IMR-90 (cell line): ENCODE data around the gene DOLPP1. TPM values are rescaled to one million over a fixed set of nuclear protein-coding genes. Genes with fewer than 3 reads are reported as not detected.

Source experiments
- ATAC-seq: fragments of 200-7000 bp; cut with Tn5 transposase; 2 replicates; pipeline ENCODE4 v1.9.1; 2020; ENCODE audit warnings: low read depth, mild to moderate bottlenecking, moderate library complexity
- BruUV-seq: library from RNA; stranded (reverse); fragments of 400-500 nt; replicated peaks from 2 replicates; lab custom pipeline; 2021; lab: Mats Ljungman, UMichigan
- CTCF ChIA-PET: fragments of 300-600 bp; formaldehyde crosslinking; extraction: SDS; loops from one replicate; lab custom pipeline; 2021; ENCODE audit warnings: antibody characterized with exemption; lab: Yijun Ruan, JAX
- POLR2A ChIA-PET: fragments of 300-600 bp; sonication (Branson Sonifier 250); formaldehyde crosslinking; loops from one replicate; lab custom pipeline; 2022; ENCODE audit warnings: antibody characterized with exemption; ENCODE audit not compliant: unreplicated experiment; lab: Charles Lee
- DNase-seq: peaks from one replicate; pipeline ENCODE4 v3.0.0; 2013
- H2AFZ ChIP-seq: replicated peaks from 2 replicates; pipeline ENCODE3; 2013; ENCODE audit warnings: low read length, mild to moderate bottlenecking; ENCODE audit not compliant: poor library complexity
- H2AK5ac ChIP-seq: 2 replicates; pipeline ENCODE4 v1.6.1; 2013; ENCODE audit warnings: low read depth, low read length, inconsistent platforms
- H2AK9ac ChIP-seq: replicated peaks from 2 replicates; pipeline ENCODE3; 2013; ENCODE audit warnings: mild to moderate bottlenecking, low read depth, low read length, moderate library complexity; ENCODE audit not compliant: poor library complexity
- H2BK120ac ChIP-seq: 2 replicates; pipeline ENCODE4 v1.6.1; 2013; ENCODE audit warnings: low read depth, low read length, inconsistent platforms
- H2BK15ac ChIP-seq: 3 replicates; pipeline ENCODE4 v1.6.1; 2013; ENCODE audit warnings: low read depth, low read length, inconsistent platforms
- H2BK20ac ChIP-seq: 2 replicates; pipeline ENCODE4 v1.6.1; 2013; ENCODE audit warnings: low read depth, mild to moderate bottlenecking, inconsistent platforms, low read length, moderate library complexity
- H2BK5ac ChIP-seq: 2 replicates; pipeline ENCODE4 v1.6.1; 2013; ENCODE audit warnings: mild to moderate bottlenecking, low read depth, low read length, inconsistent platforms; ENCODE audit not compliant: poor library complexity, severe bottlenecking
- H3K14ac ChIP-seq: replicated peaks from 2 replicates; pipeline ENCODE4 v1.6.1; 2013; ENCODE audit warnings: low read depth, low read length, inconsistent platforms
- H3K18ac ChIP-seq: 2 replicates; pipeline ENCODE4 v1.6.1; 2013; ENCODE audit warnings: low read depth, low read length, control low read depth
- H3K23ac ChIP-seq: 2 replicates; pipeline ENCODE4 v1.6.1; 2013; ENCODE audit warnings: low read depth, low read length, inconsistent platforms
- H3K27ac ChIP-seq: 2 replicates; pipeline ENCODE4 v1.5.1; 2013; ENCODE audit warnings: mild to moderate bottlenecking, control low read depth, low read length; ENCODE audit not compliant: insufficient read depth
- H3K27me3 ChIP-seq: 2 replicates; pipeline ENCODE4 v1.6.1; 2013; ENCODE audit warnings: low read length; ENCODE audit not compliant: control insufficient read depth, insufficient read depth
- H3K36me3 ChIP-seq: 2 replicates; pipeline ENCODE4 v1.6.1; 2013; ENCODE audit warnings: low read length, mixed read lengths; ENCODE audit not compliant: control insufficient read depth, insufficient read depth
- H3K4ac ChIP-seq: 2 replicates; pipeline ENCODE4 v1.6.1; 2013; ENCODE audit warnings: low read depth, low read length, inconsistent platforms
- H3K4me1 ChIP-seq: 2 replicates; pipeline ENCODE4 v1.6.1; 2013; ENCODE audit warnings: low read length, mixed read lengths; ENCODE audit not compliant: control insufficient read depth, insufficient read depth
- H3K4me2 ChIP-seq: 2 replicates; pipeline ENCODE4 v1.6.1; 2013; ENCODE audit warnings: low read depth, mild to moderate bottlenecking, control low read depth, low read length, moderate library complexity
- H3K4me3 ChIP-seq: 2 replicates; pipeline ENCODE4 v1.5.1; 2013; ENCODE audit warnings: low read depth, mild to moderate bottlenecking, control low read depth, low read length, moderate library complexity; ENCODE audit not compliant: insufficient read depth
- H3K56ac ChIP-seq: 2 replicates; pipeline ENCODE4 v1.6.1; 2013; ENCODE audit warnings: low read length, inconsistent platforms; ENCODE audit not compliant: insufficient read depth; ENCODE audit errors: extremely low read depth
- H3K79me1 ChIP-seq, 2 experiments: 2 replicates each; pipeline ENCODE4 v1.6.1; 2013; ENCODE audit warnings: low read length in 2 of 2, inconsistent platforms in 1 of 2, low read depth in 1 of 2
- H3K9ac ChIP-seq: 2 replicates; pipeline ENCODE4 v1.6.1; 2013; ENCODE audit warnings: low read depth, low read length, control low read depth
- H3K9me1 ChIP-seq: 2 replicates; pipeline ENCODE4 v1.6.1; 2013; ENCODE audit warnings: low read length, inconsistent platforms; ENCODE audit not compliant: insufficient read depth
- H3K9me3 ChIP-seq: 2 replicates; pipeline ENCODE4 v1.6.1; 2013; ENCODE audit warnings: low read length; ENCODE audit not compliant: control insufficient read depth, insufficient read depth
- H4K20me1 ChIP-seq: 2 replicates; pipeline ENCODE4 v1.6.1; 2013; ENCODE audit warnings: low read length, inconsistent platforms; ENCODE audit not compliant: insufficient read depth
- H4K5ac ChIP-seq: 2 replicates; pipeline ENCODE4 v1.6.1; 2013; ENCODE audit warnings: mild to moderate bottlenecking, low read depth, low read length, control low read depth
- H4K8ac ChIP-seq, 2 experiments: 2 replicates each; pipeline ENCODE4 v1.6.1; 2013; ENCODE audit warnings: low read depth in 2 of 2, low read length in 2 of 2, control low read depth in 1 of 2, inconsistent platforms in 1 of 2
- H4K91ac ChIP-seq: 2 replicates; pipeline ENCODE4 v1.6.1; 2013; ENCODE audit warnings: low read depth, low read length, inconsistent platforms; ENCODE audit not compliant: insufficient read depth
- BHLHE40 ChIP-seq: fragments of 150-350 bp; IDR thresholded peaks from 2 replicates; pipeline ENCODE4 v1.6.1; 2016; ENCODE audit warnings: mild to moderate bottlenecking, low read depth, low read length
- CEBPB ChIP-seq: IDR thresholded peaks from 2 replicates; pipeline ENCODE4 v1.6.1; 2012; ENCODE audit warnings: low read depth, low read length, improper control_type of control experiment
- CHD1 ChIP-seq: IDR thresholded peaks from 2 replicates; pipeline ENCODE4 v1.6.1; 2012; ENCODE audit warnings: low read depth, low read length, improper control_type of control experiment
- ELK1 ChIP-seq: fragments of 150-350 bp; IDR thresholded peaks from 2 replicates; pipeline ENCODE4 v1.6.1; 2016; ENCODE audit warnings: low read depth, mild to moderate bottlenecking, low read length, moderate library complexity, borderline replicate concordance
- FOS ChIP-seq: fragments of 150-350 bp; IDR thresholded peaks from 2 replicates; pipeline ENCODE4 v1.6.1; 2016; ENCODE audit warnings: low read depth, low read length
- MAFK ChIP-seq: IDR thresholded peaks from 2 replicates; pipeline ENCODE4 v1.6.1; 2012; ENCODE audit warnings: low read depth, low read length, improper control_type of control experiment
- MAZ ChIP-seq: IDR thresholded peaks from 2 replicates; pipeline ENCODE4 v1.6.1; 2012; ENCODE audit warnings: low read depth, mild to moderate bottlenecking, low read length, improper control_type of control experiment, moderate library complexity, borderline replicate concordance
- MXI1 ChIP-seq: IDR thresholded peaks from 2 replicates; pipeline ENCODE4 v1.6.1; 2012; ENCODE audit warnings: low read depth, mild to moderate bottlenecking, low read length, moderate library complexity, borderline replicate concordance
- NFE2L2 ChIP-seq: fragments of 150-350 bp; IDR thresholded peaks from 2 replicates; pipeline ENCODE4 v1.6.1; 2016; ENCODE audit warnings: low read depth, mild to moderate bottlenecking, low read length
- POLR2A ChIP-seq: IDR thresholded peaks from 2 replicates; pipeline ENCODE4 v1.6.1; 2012; ENCODE audit warnings: mild to moderate bottlenecking, low read depth, low read length
- RAD21 ChIP-seq: IDR thresholded peaks from 2 replicates; pipeline ENCODE4 v1.6.1; 2012; ENCODE audit warnings: low read length, improper control_type of control experiment
- RCOR1 ChIP-seq: IDR thresholded peaks from 2 replicates; pipeline ENCODE4 v1.6.1; 2012; ENCODE audit warnings: mild to moderate bottlenecking, low read length, improper control_type of control experiment; ENCODE audit not compliant: insufficient replicate concordance
- RFX5 ChIP-seq: IDR thresholded peaks from 2 replicates; pipeline ENCODE4 v1.8.0; 2012; ENCODE audit warnings: low read depth, mild to moderate bottlenecking, low read length, moderate library complexity
- SMC3 ChIP-seq: fragments of 150-350 bp; IDR thresholded peaks from 2 replicates; pipeline ENCODE4 v1.6.1; 2016; ENCODE audit warnings: low read depth, mild to moderate bottlenecking, antibody characterized with exemption, low read length, moderate library complexity
- WGBS, 2 experiments: methylation state at CpG; one replicate each; pipeline versions ENCODE4 v1.1.5 to v1.1.7; 2013; ENCODE audit warnings: missing lambda C conversion rate in 2 of 2; ENCODE audit not compliant: insufficient read length in 1 of 2; ENCODE audit errors: extremely low coverage in 2 of 2; 5-methylcytosine and 5-hydroxymethylcytosine counted together
- dilution Hi-C: fragments of 300-500 bp; cut with HindIII; formaldehyde crosslinking; loops from one replicate; pipeline ENCODE4 v1.14.3; 2018; ENCODE audit warnings: low sequenced_read_pairs; ENCODE audit not compliant: unreplicated experiment
- in situ Hi-C: fragments of 300-500 bp; cut with MboI; formaldehyde crosslinking; loops from 3 replicates; pipeline ENCODE4 v1.14.3; 2019; ENCODE audit warnings: low sequenced_read_pairs, inconsistent platforms, mixed read lengths
- intact Hi-C: fragments of 100-400 bp; cut with micrococcal nuclease; formaldehyde crosslinking; loops from 2 replicates; pipeline ENCODE4 v1.10.0; 2022
- polyA plus RNA-seq, 3 experiments: library from polyadenylated mRNA; depleted of rRNA; stranded (reverse); fragments of >200 nt; gene quantifications; 2 replicates each; pipeline ENCODE4 v1.2.3, GENCODE V29; 2012; ENCODE audit warnings: low replicate concordance in 1 of 3
- total RNA-seq: library from RNA; depleted of rRNA; stranded (reverse); fragments of >200 nt; gene quantifications from 2 replicates; pipeline ENCODE4 v1.2.3, GENCODE V29; 2012
- TF ChIP-seq, protein P1 (sequence below): fragments of 150-350 bp; IDR thresholded peaks from 2 replicates; pipeline ENCODE4 v1.6.1; 2017; ENCODE audit warnings: mild to moderate bottlenecking, antibody characterized with exemption, low read length, low read depth
- TF ChIP-seq, protein P2 (sequence below): conservative IDR thresholded peaks from 2 replicates; pipeline ENCODE4 v1.5.1; 2012; ENCODE audit warnings: mild to moderate bottlenecking, low read depth, low read length, improper control_type of control experiment

DOLPP1 gene
- total and polyA plus RNA-seq, 2 of the 4 experiments (the other 2 are of a cell fraction): 7.0 to 16.5 TPM

DNA sequence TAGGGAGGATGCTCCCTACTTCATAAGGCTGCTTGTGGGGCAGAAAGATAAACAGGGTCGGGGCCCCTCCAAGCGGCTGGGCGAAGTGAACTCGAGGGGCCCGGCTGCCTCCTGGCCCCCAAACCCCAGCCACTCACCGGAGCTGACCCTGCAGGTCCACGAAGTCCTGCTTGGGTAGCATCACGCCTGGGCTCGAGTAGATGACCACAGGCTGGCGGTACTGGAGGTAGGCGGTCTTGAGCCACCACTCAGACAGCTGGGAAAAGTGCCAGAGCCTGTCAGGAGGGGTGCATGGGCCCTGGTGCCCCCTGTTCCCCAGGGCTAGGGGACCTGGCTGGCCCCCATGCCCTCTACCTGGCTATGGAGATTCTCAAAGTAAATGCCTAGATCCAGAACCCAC is 23.1 kb downstream of the DOLPP1 start:
- H3K23ac ChIP-seq: no peak overlapping the region
- H2BK20ac ChIP-seq: no peak overlapping the region
- no peak overlapping the region for H4K91ac ChIP-seq
- H3K4ac ChIP-seq: no peak overlapping the region
- DNase-seq (no peak), ATAC-seq (no peak)
- no peak for TF ChIP-seq POLR2A
- TF ChIP-seq RAD21: no peak
- TF ChIP-seq RFX5: no peak
- TF ChIP-seq NFE2L2: no peak
- no peak for TF ChIP-seq RCOR1
- no peak for TF ChIP-seq MAZ
- no peak for TF ChIP-seq MXI1
- TF ChIP-seq, protein P1, sequence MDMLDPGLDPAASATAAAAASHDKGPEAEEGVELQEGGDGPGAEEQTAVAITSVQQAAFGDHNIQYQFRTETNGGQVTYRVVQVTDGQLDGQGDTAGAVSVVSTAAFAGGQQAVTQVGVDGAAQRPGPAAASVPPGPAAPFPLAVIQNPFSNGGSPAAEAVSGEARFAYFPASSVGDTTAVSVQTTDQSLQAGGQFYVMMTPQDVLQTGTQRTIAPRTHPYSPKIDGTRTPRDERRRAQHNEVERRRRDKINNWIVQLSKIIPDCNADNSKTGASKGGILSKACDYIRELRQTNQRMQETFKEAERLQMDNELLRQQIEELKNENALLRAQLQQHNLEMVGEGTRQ: no peak
- TF ChIP-seq SMC3: no peak
- TF ChIP-seq BHLHE40: no peak
- no peak for TF ChIP-seq MAFK
- no peak for TF ChIP-seq CHD1
- TF ChIP-seq ELK1: no peak
- TF ChIP-seq, protein P2, sequence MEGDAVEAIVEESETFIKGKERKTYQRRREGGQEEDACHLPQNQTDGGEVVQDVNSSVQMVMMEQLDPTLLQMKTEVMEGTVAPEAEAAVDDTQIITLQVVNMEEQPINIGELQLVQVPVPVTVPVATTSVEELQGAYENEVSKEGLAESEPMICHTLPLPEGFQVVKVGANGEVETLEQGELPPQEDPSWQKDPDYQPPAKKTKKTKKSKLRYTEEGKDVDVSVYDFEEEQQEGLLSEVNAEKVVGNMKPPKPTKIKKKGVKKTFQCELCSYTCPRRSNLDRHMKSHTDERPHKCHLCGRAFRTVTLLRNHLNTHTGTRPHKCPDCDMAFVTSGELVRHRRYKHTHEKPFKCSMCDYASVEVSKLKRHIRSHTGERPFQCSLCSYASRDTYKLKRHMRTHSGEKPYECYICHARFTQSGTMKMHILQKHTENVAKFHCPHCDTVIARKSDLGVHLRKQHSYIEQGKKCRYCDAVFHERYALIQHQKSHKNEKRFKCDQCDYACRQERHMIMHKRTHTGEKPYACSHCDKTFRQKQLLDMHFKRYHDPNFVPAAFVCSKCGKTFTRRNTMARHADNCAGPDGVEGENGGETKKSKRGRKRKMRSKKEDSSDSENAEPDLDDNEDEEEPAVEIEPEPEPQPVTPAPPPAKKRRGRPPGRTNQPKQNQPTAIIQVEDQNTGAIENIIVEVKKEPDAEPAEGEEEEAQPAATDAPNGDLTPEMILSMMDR: no peak
- no peak for TF ChIP-seq CEBPB
- no peak for TF ChIP-seq FOS
- H2AK9ac ChIP-seq: no peak overlapping the region
- H4K20me1 ChIP-seq: no peaks in the 10 kb centered on the region
- intact Hi-C loops (no loop called here), dilution Hi-C loops (no loop called here), in situ Hi-C loops (no loop called here)
- H4K5ac ChIP-seq: no peak overlapping the region
- ChIA-PET CTCF (no interaction called here), POLR2A (no interaction called here)
- no peaks in the 10 kb centered on the region for H3K27me3 ChIP-seq
- H3K4me2 ChIP-seq: no peak overlapping the region
- H3K9ac ChIP-seq: no peak overlapping the region
- no peak overlapping the region for H3K4me3 ChIP-seq
- H2BK5ac ChIP-seq: no peak overlapping the region
- BruUV-seq: no TSS peak
- no peak overlapping the region for H3K18ac ChIP-seq
- H3K27ac ChIP-seq: no peak overlapping the region
- H2BK120ac ChIP-seq: no peak overlapping the region
- no peak overlapping the region for H3K14ac ChIP-seq
- peaks cover 30% of the 10 kb centered on the region for H3K36me3 ChIP-seq
- H3K9me3 ChIP-seq: no peaks in the 10 kb centered on the region
- H2AK5ac ChIP-seq: no peak overlapping the region
- H3K56ac ChIP-seq: no peak overlapping the region
- H3K4me1 ChIP-seq: no peaks in the 10 kb centered on the region
- peaks cover 4 to 18% of the 10 kb centered on the region in 2 experiments; a peak in 3 of 4 replicates for H3K79me1 ChIP-seq
- no peak overlapping the region for H2BK15ac ChIP-seq
- no CpG with 5 or more reads among the region's 11 CpGs for WGBS, 2 experiments
- H4K8ac ChIP-seq: no peak overlapping the region
- no peaks in the 10 kb centered on the region for H3K9me1 ChIP-seq
- no peak overlapping the region for H2AFZ ChIP-seq
